C4-2B (cell line): ENCODE results near the gene HRH2.

Experiments
- H3K27ac ChIP-seq: fragments of 450-650 bp; 2 replicates; pipeline ENCODE4 v1.5.1; 2017
- ZFX ChIP-seq: fragments of 450-650 bp; IDR thresholded peaks from 2 replicates; pipeline ENCODE4 v1.6.1; 2017
- TF ChIP-seq, protein P1 (sequence below): fragments of 450-650 bp; conservative IDR thresholded peaks from 2 replicates; pipeline ENCODE4 v1.5.1; 2017; ENCODE audit warnings: mild to moderate bottlenecking

The HRH2 gene

DNA sequence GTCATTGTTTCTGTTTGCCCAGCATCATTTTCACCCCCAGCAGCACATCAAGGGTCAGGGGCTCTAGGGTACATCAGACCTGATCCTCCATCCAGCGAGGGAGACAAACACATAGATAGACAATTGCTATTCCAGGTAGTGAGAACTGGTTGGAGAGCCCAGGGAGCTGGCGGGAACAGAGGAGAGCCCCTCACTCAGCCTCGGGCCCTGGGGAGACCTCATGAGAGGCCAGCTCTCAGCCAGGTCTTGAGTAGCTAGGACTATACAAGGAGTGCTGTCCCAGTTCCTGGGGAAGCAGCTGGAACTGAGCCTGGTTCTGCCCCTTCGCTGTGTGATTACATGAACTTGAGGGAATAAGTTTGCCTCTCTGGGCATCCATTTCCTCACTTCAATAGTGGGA is 80.3 kb downstream of the HRH2 start:
- no peak overlapping the region for H3K27ac ChIP-seq
- no peak for TF ChIP-seq ZFX
- TF ChIP-seq, protein P1, sequence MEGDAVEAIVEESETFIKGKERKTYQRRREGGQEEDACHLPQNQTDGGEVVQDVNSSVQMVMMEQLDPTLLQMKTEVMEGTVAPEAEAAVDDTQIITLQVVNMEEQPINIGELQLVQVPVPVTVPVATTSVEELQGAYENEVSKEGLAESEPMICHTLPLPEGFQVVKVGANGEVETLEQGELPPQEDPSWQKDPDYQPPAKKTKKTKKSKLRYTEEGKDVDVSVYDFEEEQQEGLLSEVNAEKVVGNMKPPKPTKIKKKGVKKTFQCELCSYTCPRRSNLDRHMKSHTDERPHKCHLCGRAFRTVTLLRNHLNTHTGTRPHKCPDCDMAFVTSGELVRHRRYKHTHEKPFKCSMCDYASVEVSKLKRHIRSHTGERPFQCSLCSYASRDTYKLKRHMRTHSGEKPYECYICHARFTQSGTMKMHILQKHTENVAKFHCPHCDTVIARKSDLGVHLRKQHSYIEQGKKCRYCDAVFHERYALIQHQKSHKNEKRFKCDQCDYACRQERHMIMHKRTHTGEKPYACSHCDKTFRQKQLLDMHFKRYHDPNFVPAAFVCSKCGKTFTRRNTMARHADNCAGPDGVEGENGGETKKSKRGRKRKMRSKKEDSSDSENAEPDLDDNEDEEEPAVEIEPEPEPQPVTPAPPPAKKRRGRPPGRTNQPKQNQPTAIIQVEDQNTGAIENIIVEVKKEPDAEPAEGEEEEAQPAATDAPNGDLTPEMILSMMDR: no peak

DNA sequence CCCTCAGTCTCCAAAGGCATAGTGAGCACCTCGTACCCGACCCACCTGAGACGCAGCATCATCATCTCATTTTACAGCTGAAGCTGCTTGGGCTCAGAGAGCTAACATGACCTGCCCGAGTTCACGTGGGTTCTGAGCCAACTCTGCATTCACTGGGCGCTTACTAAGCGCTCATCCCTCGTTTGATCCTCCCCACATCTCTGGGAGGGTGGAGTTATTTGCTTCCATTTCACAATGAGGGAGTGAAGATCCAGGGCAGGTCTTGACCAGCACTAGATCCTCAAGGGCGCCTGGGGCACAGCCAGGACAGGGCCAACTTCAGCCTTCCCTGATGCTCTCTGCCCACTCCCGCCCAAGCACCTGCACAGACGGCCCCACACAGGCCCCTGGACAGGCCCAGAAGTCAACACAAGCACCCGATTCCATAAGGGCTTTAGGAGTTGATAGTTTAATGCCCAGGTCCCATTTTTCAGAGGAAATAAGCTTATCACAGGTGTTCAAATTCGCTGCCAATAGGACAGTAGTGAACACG is 80.8 kb downstream of the HRH2 start:
- TF ChIP-seq ZFX: no peak
- TF ChIP-seq, protein P1: no peak
- H3K27ac ChIP-seq: no peak overlapping the region

DNA sequence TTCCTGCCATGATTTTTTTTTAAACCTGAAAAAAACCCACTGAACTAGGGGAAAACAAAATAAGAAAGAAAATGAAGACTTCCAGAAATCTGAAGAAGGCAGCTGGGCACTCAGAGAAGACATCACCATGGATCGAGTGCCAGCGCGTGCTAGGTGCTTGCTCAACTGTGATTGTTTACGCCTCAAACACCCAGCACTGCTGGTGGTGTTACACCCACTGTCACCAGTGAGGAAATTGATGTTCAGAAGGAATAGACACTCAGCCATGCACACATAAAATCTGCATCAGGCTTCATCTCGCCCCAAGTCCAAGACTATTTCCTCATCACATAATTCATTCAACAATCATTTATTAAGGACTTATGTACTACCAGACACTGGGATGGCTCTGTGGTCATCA is 82.1 kb downstream of the HRH2 start:
- TF ChIP-seq, protein P1: no peak
- TF ChIP-seq ZFX: no peak
- no peak overlapping the region for H3K27ac ChIP-seq

DNA sequence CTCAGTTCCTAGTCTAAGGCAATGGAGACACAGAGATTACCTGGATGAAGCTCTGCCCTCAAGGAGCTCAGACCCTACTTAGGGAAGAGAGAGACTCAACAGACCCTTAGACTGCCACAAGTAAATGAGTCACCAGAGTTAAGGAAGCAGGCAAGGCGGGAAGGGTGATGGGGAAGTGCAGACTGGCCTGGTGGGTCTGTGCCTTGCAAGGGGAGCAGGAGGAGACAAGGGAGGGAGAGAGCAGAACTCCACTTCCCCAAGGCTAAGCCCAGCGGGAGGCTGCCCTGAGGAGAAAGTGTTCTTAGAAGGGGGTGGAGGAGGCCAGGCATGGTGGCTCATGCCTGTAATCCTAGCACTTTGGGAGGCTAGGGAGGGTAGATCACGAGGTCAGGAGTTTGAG is 83.7 kb downstream of the HRH2 start:
- TF ChIP-seq ZFX: no peak
- TF ChIP-seq, protein P1: no peak
- no peak overlapping the region for H3K27ac ChIP-seq

DNA sequence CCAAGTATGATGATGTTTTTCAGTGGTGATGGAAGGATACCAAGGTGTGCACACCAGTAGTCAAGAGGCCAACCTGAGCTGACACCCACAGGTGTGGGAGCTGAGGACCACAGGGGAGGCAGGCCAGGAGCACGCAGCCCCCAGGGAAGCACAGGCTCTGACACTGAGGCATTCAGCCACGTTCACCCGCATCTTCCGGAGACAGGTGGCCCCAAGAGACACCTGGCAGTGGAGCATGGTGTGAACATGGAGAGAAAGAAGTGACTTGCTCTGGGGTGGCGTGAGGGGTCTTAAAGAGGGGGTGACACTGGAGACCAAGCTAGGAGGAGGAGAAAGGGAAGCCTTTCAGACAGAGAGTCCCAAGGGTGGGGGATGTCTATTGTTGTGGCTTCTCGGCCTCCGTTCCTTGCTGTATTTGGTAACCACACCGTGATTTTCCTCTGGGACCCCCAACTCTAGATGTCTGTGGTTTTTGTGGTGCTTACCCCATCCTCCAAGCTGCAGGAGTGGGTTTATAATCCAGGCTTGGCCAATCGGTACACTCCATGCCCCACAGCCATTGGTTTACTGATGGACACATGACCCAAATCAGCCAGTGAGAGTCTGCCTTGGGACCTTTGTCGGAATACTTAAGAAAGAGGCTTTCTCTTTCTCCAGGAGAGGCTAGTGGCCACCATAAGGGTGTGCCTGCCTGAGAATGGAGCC is 84.6 kb downstream of the HRH2 start:
- H3K27ac ChIP-seq: no peak overlapping the region
- TF ChIP-seq, protein P1: no peak
- TF ChIP-seq ZFX: no peak

DNA sequence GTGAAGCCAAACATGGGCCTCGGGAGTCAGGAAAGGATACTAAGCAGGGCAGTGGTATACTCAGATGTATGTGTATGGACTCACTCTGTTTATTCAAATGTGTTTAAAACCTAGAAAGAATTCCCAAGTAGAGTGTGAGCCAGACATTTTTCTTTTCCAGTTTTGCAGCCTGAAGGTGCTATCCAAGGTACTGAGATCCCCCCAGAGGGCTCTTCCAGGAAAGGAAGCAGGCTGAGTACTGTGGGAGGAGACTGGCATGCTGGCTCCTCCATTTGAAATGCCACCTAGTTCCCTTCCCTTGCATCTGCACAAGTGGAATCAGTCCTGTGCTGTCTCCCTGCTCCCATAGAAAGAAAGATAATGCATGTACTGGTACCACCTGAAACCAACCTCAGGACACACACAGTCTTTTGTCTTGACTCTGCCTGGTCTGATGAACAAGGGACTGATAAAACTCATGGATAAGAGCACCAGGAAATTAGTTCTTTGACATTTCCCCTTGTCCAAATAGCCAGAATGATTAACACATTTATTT is 85.9 kb downstream of the HRH2 start:
- H3K27ac ChIP-seq: no peak overlapping the region
- no peak for TF ChIP-seq ZFX
- TF ChIP-seq, protein P1: no peak

DNA sequence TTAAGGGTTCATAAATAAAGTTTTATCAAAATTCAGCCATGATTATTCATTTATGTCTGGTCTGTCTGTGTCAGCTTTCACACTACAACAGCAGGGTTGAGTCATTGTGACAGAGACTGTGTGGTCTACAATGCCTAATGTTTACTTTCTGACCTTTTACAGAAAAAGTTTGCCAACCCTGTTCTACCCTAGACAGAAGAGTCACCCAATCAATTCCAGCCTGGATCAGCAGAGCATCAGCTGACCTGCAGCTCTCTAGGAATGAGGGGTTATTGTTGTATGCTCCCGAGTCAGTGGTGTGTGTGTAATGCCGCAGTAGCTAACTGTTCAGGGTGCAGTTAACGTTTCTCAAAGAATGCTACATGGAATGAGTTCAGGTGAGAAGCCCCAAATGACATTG is 87.3 kb downstream of the HRH2 start:
- no peak for TF ChIP-seq ZFX
- TF ChIP-seq, protein P1: no peak
- H3K27ac ChIP-seq: no peak overlapping the region
